Omental fat pad (tissue), 4 donors: ENCODE data around the gene COX7A1. TPM values are rescaled to one million over a fixed set of nuclear protein-coding genes. Genes with fewer than 3 reads are reported as not detected.

Source experiments
- ATAC-seq: fragments of 150-250 bp; one replicate; pipeline ENCODE4 v1.9.1; 2016; ENCODE audit warnings: mild to moderate bottlenecking, moderate library complexity; ENCODE audit not compliant: low FRiP score
- DNase-seq: peaks from one replicate; pipeline ENCODE4 v3.0.0-alpha.2; 2019; ENCODE audit warnings: low spot score
- total RNA-seq, 4 donors: library from RNA; depleted of rRNA; stranded (reverse); fragments of >200 nt; gene quantifications; one replicate each; pipeline ENCODE4 v1.1.0, GENCODE V29; 2016
- TF ChIP-seq, protein P1 (sequence below), 3 donors: fragments of 450-650 bp; IDR thresholded peaks; one replicate each; pipeline ENCODE4 v1.5.1; 2016 to 2017; ENCODE audit warnings: antibody characterized with exemption in 3 of 3, mild to moderate bottlenecking in 3 of 3, moderate library complexity in 2 of 3

The COX7A1 gene
- total RNA-seq, 4 donors from 2014 or later: 25.1 to 60.3 (median 43.9) TPM

GRCh38 chr19:36101550-36102327 is 50.5 kb downstream of the COX7A1 start:
- DNase-seq (no peak), ATAC-seq (no peak)
- TF ChIP-seq, protein P1, sequence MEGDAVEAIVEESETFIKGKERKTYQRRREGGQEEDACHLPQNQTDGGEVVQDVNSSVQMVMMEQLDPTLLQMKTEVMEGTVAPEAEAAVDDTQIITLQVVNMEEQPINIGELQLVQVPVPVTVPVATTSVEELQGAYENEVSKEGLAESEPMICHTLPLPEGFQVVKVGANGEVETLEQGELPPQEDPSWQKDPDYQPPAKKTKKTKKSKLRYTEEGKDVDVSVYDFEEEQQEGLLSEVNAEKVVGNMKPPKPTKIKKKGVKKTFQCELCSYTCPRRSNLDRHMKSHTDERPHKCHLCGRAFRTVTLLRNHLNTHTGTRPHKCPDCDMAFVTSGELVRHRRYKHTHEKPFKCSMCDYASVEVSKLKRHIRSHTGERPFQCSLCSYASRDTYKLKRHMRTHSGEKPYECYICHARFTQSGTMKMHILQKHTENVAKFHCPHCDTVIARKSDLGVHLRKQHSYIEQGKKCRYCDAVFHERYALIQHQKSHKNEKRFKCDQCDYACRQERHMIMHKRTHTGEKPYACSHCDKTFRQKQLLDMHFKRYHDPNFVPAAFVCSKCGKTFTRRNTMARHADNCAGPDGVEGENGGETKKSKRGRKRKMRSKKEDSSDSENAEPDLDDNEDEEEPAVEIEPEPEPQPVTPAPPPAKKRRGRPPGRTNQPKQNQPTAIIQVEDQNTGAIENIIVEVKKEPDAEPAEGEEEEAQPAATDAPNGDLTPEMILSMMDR (IDR thresholded peaks at IDR 0.05): no peak

Other genes with a start within 250 kb of the COX7A1 start
- 10 to 100 TPM in 2 of 4 donors, 1 to 10 TPM in 2; 7.6 to 57.0 (median 13.3) TPM for gene HCST, start 249.9 kb downstream of the COX7A1 start, total RNA-seq
- 100 to 1,000 TPM; 171 to 490 (median 280) TPM for gene TYROBP, start 244.2 kb downstream of the COX7A1 start, total RNA-seq
- 1 to 10 TPM; 3.2 to 8.7 (median 5.3) TPM for gene LRFN3, start 216.1 kb downstream of the COX7A1 start, total RNA-seq
- gene SDHAF1, start 157.3 kb downstream of the COX7A1 start, total RNA-seq: 10 to 100 TPM; 19.0 to 53.8 (median 32.2) TPM
- under 1 TPM in 3 of 4 donors, not detected in 1; 0.28 to 0.79 (median 0.50) TPM for gene SYNE4, start 143.6 kb downstream of the COX7A1 start, total RNA-seq
- gene ALKBH6, start 138.2 kb downstream of the COX7A1 start, total RNA-seq: 10 to 100 TPM; 13.6 to 21.8 (median 16.1) TPM
- 10 to 100 TPM in 1 of 4 donors, 1 to 10 TPM in 3; 3.3 to 11.9 (median 8.1) TPM for gene CLIP3, start 119.6 kb downstream of the COX7A1 start, total RNA-seq
- 10 to 100 TPM in 2 of 4 donors, 1 to 10 TPM in 2; 2.0 to 10.4 (median 7.6) TPM for gene THAP8, start 98.2 kb downstream of the COX7A1 start, total RNA-seq
- gene WDR62, start 97.5 kb downstream of the COX7A1 start, total RNA-seq: under 1 TPM; 0.31 to 0.95 (median 0.69) TPM
- gene OVOL3, start 41.3 kb downstream of the COX7A1 start, total RNA-seq: not detected
- 10 to 100 TPM; 32.5 to 58.5 (median 36.1) TPM for gene POLR2I, start 37.6 kb downstream of the COX7A1 start, total RNA-seq
- gene TBCB, start 37.0 kb downstream of the COX7A1 start, total RNA-seq: 100 to 1,000 TPM in 2 of 4 donors, 10 to 100 TPM in 2; 86.9 to 126 (median 106) TPM
- gene CAPNS1, start 12.4 kb downstream of the COX7A1 start, total RNA-seq: 100 to 1,000 TPM; 211 to 263 (median 246) TPM
- 1 to 10 TPM; 4.3 to 8.5 (median 6.0) TPM for gene ZNF565, start 62.2 kb upstream of the COX7A1 start, total RNA-seq
- 10 to 100 TPM; 45.6 to 89.0 (median 61.2) TPM for gene ZNF146, start 62.7 kb upstream of the COX7A1 start, total RNA-seq
- 10 to 100 TPM in 1 of 4 donors, 1 to 10 TPM in 3; 1.4 to 10.4 (median 3.2) TPM for gene ZFP14, start 226.8 kb upstream of the COX7A1 start, total RNA-seq